Aorta (tissue), 5 donors: Measurements from ENCODE around the gene CHD9. TPM values are rescaled to one million over a fixed set of nuclear protein-coding genes. Genes with fewer than 3 reads are reported as not detected.

Experiments used
- ATAC-seq: fragments of 200-7000 bp; cut with Tn5 transposase; one replicate; pipeline ENCODE4 v1.9.1; 2022; ENCODE audit warnings: moderate library complexity; ENCODE audit not compliant: low FRiP score
- DNase-seq, 2 donors: peaks; one replicate each; pipeline ENCODE4 v3.0.0-alpha.2; 2020
- H3K27ac ChIP-seq, 2 donors: one replicate each; pipeline ENCODE4 v1.5.1; 2013; ENCODE audit warnings: low read length in 2 of 2, mild to moderate bottlenecking in 2 of 2, moderate library complexity in 2 of 2, control low read depth in 1 of 2, inconsistent platforms in 1 of 2, low read depth in 1 of 2
- H3K27me3 ChIP-seq, 2 donors: one replicate each; pipeline ENCODE4 v1.6.1; 2013; ENCODE audit warnings: control low read depth in 1 of 2, low read length in 1 of 2, mild to moderate bottlenecking in 1 of 2, moderate library complexity in 1 of 2; ENCODE audit not compliant: insufficient read depth in 2 of 2, control insufficient read depth in 1 of 2
- H3K36me3 ChIP-seq, 2 donors: one replicate each; pipeline ENCODE4 v1.6.1; 2013; ENCODE audit warnings: control low read depth in 1 of 2, low read length in 1 of 2, mild to moderate bottlenecking in 1 of 2; ENCODE audit not compliant: insufficient read depth in 2 of 2, control insufficient read depth in 1 of 2
- H3K4me1 ChIP-seq, 2 donors: one replicate each; pipeline ENCODE4 v1.6.1; 2013; ENCODE audit warnings: low read length in 2 of 2, control low read depth in 1 of 2, mild to moderate bottlenecking in 1 of 2, moderate library complexity in 1 of 2; ENCODE audit not compliant: insufficient read depth in 2 of 2, control insufficient read depth in 1 of 2
- H3K4me3 ChIP-seq, 2 donors: one replicate each; pipeline ENCODE4 v1.5.1; 2013; ENCODE audit warnings: low read length in 2 of 2, control low read depth in 1 of 2, mild to moderate bottlenecking in 1 of 2
- H3K9me3 ChIP-seq: one replicate; pipeline ENCODE4 v1.6.1; 2013; ENCODE audit warnings: mild to moderate bottlenecking, low read length; ENCODE audit not compliant: control insufficient read depth
- WGBS, 2 donors: extraction: QIAGEN DNeasy Blood & Tissue Kit; methylation state at CpG; one replicate each; pipeline ENCODE4 v1.1.7; 2013; 5-methylcytosine and 5-hydroxymethylcytosine counted together
- intact Hi-C, 2 donors: fragments of 100-400 bp; cut with DNase I; formaldehyde crosslinking; loops; one replicate each; pipeline versions ENCODE4 v1.14.2 to v1.15.0; 2022
- polyA plus RNA-seq, 2 donors: library from polyadenylated mRNA; stranded (reverse); fragments of 200-250 nt; gene quantifications; one replicate each; pipeline ENCODE4 v1.2.3, GENCODE V29; 2013
- total RNA-seq, 2 donors: library from RNA; stranded (reverse); fragmentation: NEBNext Ultra II Directional; extraction: Animal tissue kit (Norgen Biotek cat#: 25700); gene quantifications; one replicate each; pipeline ENCODE4 v1.2.1, GENCODE V29; 2021
- donor health status: healthy with polysubstance abuse.
- donor health status: Bipolar disorder and iron deficiency.
- donor health status: DM: no; HTN: no; CAD: no.
- donor health status: DM: no; HTN: no; CAD: no.
- donor health status: DM: yes; HTN: yes; CAD: no.

Gene CHD9
- total and polyA plus RNA-seq, 4 donors: 9.6 to 133 (median 52.0) TPM

- Histone ChIP-seq H3K36me3 (no peaks in the 10 kb centered on the region), H3K4me1 (no peaks in the 10 kb centered on the region), H3K9me3 (no peaks in the 10 kb centered on the region), H3K27me3 (no peaks in the 10 kb centered on the region), H3K4me3 (no peak overlapping the region), H3K27ac (peak overlapping the region in 1 of 2 donors; percentile 40)
- 46 to 50% methylated on average over 4 of the region's 4 CpGs for WGBS, 2 donors
- ATAC-seq (no peak), DNase-seq (no peak)
- intact Hi-C loops: no loop called here
Observed at GRCh38 chr16:53103811-53104210, 49.0 kb downstream of the CHD9 start.

- intact Hi-C loops: no loop called here
- Histone ChIP-seq H3K9me3 (no peaks in the 10 kb centered on the region), H3K27ac (no peak overlapping the region), H3K27me3 (no peaks in the 10 kb centered on the region), H3K4me3 (no peak overlapping the region), H3K36me3 (no peaks in the 10 kb centered on the region), H3K4me1 (no peaks in the 10 kb centered on the region)
- WGBS, 2 donors: 98 to 100% methylated on average over 5 of the region's 5 CpGs
- DNase-seq (no peak), ATAC-seq (no peak)
Observed at GRCh38 chr16:53105565-53105964, 50.8 kb downstream of the CHD9 start.

DNA sequence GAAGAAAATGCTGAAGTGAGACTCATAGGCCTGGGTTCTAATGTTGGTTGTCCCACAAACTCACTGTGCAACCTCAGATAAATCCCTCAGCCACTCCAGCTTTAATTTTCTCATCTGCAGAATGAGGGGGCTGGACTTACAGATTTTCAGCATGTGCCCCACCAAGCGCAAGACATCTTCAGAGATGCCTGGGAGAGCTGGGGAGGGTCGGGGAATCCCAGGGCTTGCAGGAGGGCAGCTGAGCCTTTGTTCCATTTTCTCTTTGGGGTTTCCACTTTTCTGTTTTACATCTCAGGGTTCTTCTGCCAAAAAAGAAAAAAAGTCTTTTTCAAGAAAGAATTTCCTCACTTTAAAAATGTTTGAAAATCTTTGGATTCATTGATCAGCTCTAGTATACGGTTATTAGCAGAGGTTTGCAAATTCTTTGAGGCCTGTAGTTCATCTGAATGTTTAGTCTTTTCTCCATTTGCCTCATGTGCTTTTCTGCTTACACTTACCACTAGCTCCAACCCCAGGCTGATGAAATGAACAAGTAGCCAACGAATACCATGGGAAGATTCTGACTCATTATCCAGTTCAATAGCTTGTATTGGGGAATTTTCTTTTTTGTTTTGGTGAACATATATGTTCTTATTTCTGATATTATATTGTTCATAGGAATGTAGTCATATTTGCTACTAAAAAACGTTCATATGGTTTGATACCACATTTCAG, 56.4 kb downstream of the CHD9 start:
- no peaks in the 10 kb centered on the region for H3K9me3 ChIP-seq
- 79 to 80% methylated on average over 5 of the region's 5 CpGs for WGBS, 2 donors
- H3K27ac ChIP-seq: no peak overlapping the region
- DNase-seq (no peak), ATAC-seq (no peak)
- H3K27me3 ChIP-seq: no peaks in the 10 kb centered on the region
- no peak overlapping the region for H3K4me3 ChIP-seq
- no peaks in the 10 kb centered on the region for H3K36me3 ChIP-seq
- intact Hi-C loops: no loop called here
- peaks cover 1 to 2% of the 10 kb centered on the region in 2 donors for H3K4me1 ChIP-seq

DNA sequence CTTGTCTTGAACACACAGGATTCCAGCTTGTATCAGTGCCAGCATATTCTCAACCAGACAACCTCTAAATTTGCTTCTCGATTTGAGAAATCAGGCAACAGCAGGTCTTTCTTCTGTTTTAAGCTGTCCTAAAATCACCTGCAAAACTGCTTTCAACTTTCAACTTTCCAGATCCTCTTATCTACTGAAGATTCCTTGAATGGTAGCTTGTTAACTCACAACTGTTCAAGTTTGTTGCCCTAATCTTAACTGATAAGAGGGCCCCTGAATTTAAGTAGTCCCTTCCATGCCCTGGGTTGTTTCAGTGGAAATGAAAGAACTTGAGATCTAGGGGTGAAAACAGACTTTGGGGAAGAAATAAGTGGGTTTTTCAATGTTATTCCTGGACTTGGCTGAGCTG, 57.2 kb downstream of the CHD9 start:
- Histone ChIP-seq H3K4me3 (no peak overlapping the region), H3K36me3 (no peaks in the 10 kb centered on the region), H3K27ac (no peak overlapping the region), H3K27me3 (no peaks in the 10 kb centered on the region), H3K4me1 (peaks cover 1 to 2% of the 10 kb centered on the region in 2 donors), H3K9me3 (no peaks in the 10 kb centered on the region)
- DNase-seq (no peak), ATAC-seq (no peak)
- WGBS, 2 donors: 0 to 9% methylated on average over 1 of the region's 1 CpG
- intact Hi-C loops: no loop called here

DNA sequence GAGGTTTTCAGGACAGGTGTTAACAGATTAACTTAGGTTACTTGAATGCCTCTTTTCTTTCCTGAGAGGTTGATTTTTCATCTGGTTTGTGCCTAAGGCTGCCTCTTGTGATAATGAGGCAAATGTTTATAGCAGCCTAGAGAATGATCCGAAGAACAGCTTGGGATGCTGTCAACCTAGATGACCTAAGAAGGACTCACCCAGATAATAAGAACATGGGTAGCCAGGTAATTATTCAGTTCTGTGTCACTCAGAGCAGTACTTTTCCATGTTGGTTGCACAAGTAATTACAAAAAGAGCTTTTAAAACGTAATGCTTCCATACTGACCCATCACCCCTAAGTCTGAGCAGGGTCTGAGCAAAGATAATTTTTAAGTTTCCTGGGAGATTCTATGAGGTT, 60.3 kb downstream of the CHD9 start:
- intact Hi-C loops: no loop called here
- H3K4me3 ChIP-seq: no peak overlapping the region
- H3K4me1 ChIP-seq: peaks cover 1 to 2% of the 10 kb centered on the region in 2 donors
- H3K36me3 ChIP-seq: no peaks in the 10 kb centered on the region
- H3K27ac ChIP-seq: no peak overlapping the region
- no peak for DNase-seq
- H3K27me3 ChIP-seq: no peaks in the 10 kb centered on the region
- no peaks in the 10 kb centered on the region for H3K9me3 ChIP-seq
- WGBS, 2 donors: 92% methylated on average over 2 of the region's 2 CpGs
- no peak for ATAC-seq

GRCh38 chr16:53115773-53116172, 61.0 kb downstream of the CHD9 start:
- Histone ChIP-seq H3K4me3 (no peak overlapping the region), H3K4me1 (peaks cover 1 to 2% of the 10 kb centered on the region in 2 donors), H3K36me3 (no peaks in the 10 kb centered on the region), H3K27me3 (no peaks in the 10 kb centered on the region), H3K9me3 (no peaks in the 10 kb centered on the region), H3K27ac (no peak overlapping the region)
- intact Hi-C loops: no loop called here
- no peak for DNase-seq
- no peak for ATAC-seq
- WGBS, 2 donors: 92 to 96% methylated on average over 4 of the region's 4 CpGs

GRCh38 chr16:53121043-53121620, 66.3 kb downstream of the CHD9 start:
- Histone ChIP-seq H3K27ac (no peak overlapping the region), H3K36me3 (no peaks in the 10 kb centered on the region), H3K4me1 (no peaks in the 10 kb centered on the region), H3K9me3 (no peaks in the 10 kb centered on the region), H3K27me3 (no peaks in the 10 kb centered on the region), H3K4me3 (no peak overlapping the region)
- 78 to 83% methylated on average over 2 of the region's 2 CpGs for WGBS, 2 donors
- DNase-seq (no peak), ATAC-seq (no peak)
- intact Hi-C loops: no loop called here

DNA sequence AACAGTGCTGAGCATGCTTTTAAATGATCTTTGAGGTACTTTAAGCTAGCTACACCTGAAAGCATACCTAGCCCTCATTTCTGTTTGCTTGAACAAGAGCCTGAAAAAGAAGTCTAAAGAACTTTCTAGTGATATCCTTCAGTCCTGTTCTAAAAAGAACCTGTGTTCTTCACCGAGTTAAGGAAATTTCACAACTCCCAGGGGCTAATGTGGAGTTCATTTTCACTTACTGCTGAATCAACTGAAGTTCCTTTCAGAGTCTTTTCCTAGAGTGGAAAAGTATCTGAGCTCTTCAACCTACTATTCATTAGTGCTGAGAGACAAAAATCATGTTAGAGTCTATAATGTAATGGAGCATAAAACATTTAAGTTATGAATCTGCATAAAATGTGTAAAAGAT, 66.9 kb downstream of the CHD9 start:
- Histone ChIP-seq H3K9me3 (no peaks in the 10 kb centered on the region), H3K4me1 (no peaks in the 10 kb centered on the region), H3K36me3 (no peaks in the 10 kb centered on the region), H3K4me3 (no peak overlapping the region), H3K27me3 (no peaks in the 10 kb centered on the region), H3K27ac (no peak overlapping the region)
- WGBS, 2 donors: 14 to 29% methylated on average over 1 of the region's 1 CpG
- DNase-seq (no peak), ATAC-seq (no peak)
- intact Hi-C loops: no loop called here

DNA sequence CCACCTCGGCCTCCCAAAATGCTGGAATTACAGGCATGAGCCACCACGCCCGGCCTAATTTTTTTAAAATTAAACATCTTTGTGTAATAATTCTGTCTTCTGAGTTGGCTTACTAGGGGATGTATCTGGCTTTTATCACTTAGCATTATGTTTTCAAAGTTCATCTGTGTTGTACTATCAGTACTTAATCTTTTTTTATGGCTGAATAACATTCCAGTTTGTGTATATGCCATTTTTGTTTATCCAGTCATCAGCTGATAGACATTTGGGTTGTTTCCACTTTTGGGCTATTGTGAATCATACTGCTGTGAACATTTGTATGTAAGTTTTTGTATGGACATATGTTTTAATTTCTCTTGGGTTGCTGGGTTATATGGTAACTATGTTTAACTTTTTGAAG, 69.0 kb downstream of the CHD9 start:
- WGBS, 2 donors: 83 to 90% methylated on average over 3 of the region's 3 CpGs
- Histone ChIP-seq H3K36me3 (no peaks in the 10 kb centered on the region), H3K4me1 (no peaks in the 10 kb centered on the region), H3K27me3 (no peaks in the 10 kb centered on the region), H3K27ac (no peak overlapping the region), H3K9me3 (no peaks in the 10 kb centered on the region), H3K4me3 (no peak overlapping the region)
- ATAC-seq (no peak), DNase-seq (no peak)
- intact Hi-C loops: no loop called here
